ENCODE results near the gene COL4A2.

GRCh38 chr13:110290153-110290552 lies 16.9 kb upstream of the COL4A2 start:
- no peak for TF ChIP-seq CTCF (IDR thresholded peaks at IDR 0.05)
- TF ChIP-seq EP300 (IDR thresholded peaks at IDR 0.05) = no peak
- TF ChIP-seq POLR2A (IDR thresholded peaks at IDR 0.05) = no peak

Data from ovary (tissue), 3 donors.